Skeletal muscle satellite cell (primary cell): ENCODE data around the gene OXCT2.
"Not testable (repeated sequence)": the region's sequence is repeated elsewhere in the genome, so short reads cannot be mapped to it uniquely, and the experiment has no call there.

Source experiments
- H3K27me3 ChIP-seq: 2 replicates; pipeline ENCODE4 v1.7.0; 2013; ENCODE audit warnings: low read length; ENCODE audit not compliant: control insufficient read depth, insufficient read depth
- H3K36me3 ChIP-seq: 2 replicates; pipeline ENCODE4 v1.7.0; 2013; ENCODE audit warnings: mild to moderate bottlenecking, control low read depth, low read length; ENCODE audit not compliant: insufficient read depth
- H3K4me1 ChIP-seq: 2 replicates; pipeline ENCODE4 v1.7.0; 2013; ENCODE audit warnings: low read length; ENCODE audit not compliant: control insufficient read depth, insufficient read depth
- H3K4me2 ChIP-seq: 2 replicates; pipeline ENCODE4 v1.7.0; 2013; ENCODE audit warnings: mild to moderate bottlenecking, low read length
- H3K4me3 ChIP-seq: 2 replicates; pipeline ENCODE4 v1.7.0; 2013; ENCODE audit warnings: low read length
- H3K9ac ChIP-seq: 2 replicates; pipeline ENCODE4 v1.7.0; 2013; ENCODE audit warnings: mild to moderate bottlenecking, low read depth, low read length, moderate library complexity
- H3K9me3 ChIP-seq: replicated peaks from 2 replicates; pipeline ENCODE4 v1.7.0; 2013; ENCODE audit warnings: mild to moderate bottlenecking, control low read depth, low read length

OXCT2 gene

GRCh38 chr1:39799770-39800470 lies 28.8 kb upstream of the OXCT2 start:
- H3K27me3 ChIP-seq, result peaks cover 4% of the 10 kb centered on the region
- no peak overlapping the region for H3K9ac ChIP-seq
- peaks cover 10% of the 10 kb centered on the region for H3K4me1 ChIP-seq
- no peaks in the 10 kb centered on the region for H3K36me3 ChIP-seq
- no peaks in the 10 kb centered on the region for H3K9me3 ChIP-seq
- H3K4me2 ChIP-seq, result peak overlapping the region; percentile 66
- H3K4me3 ChIP-seq, result no peak overlapping the region

DNA sequence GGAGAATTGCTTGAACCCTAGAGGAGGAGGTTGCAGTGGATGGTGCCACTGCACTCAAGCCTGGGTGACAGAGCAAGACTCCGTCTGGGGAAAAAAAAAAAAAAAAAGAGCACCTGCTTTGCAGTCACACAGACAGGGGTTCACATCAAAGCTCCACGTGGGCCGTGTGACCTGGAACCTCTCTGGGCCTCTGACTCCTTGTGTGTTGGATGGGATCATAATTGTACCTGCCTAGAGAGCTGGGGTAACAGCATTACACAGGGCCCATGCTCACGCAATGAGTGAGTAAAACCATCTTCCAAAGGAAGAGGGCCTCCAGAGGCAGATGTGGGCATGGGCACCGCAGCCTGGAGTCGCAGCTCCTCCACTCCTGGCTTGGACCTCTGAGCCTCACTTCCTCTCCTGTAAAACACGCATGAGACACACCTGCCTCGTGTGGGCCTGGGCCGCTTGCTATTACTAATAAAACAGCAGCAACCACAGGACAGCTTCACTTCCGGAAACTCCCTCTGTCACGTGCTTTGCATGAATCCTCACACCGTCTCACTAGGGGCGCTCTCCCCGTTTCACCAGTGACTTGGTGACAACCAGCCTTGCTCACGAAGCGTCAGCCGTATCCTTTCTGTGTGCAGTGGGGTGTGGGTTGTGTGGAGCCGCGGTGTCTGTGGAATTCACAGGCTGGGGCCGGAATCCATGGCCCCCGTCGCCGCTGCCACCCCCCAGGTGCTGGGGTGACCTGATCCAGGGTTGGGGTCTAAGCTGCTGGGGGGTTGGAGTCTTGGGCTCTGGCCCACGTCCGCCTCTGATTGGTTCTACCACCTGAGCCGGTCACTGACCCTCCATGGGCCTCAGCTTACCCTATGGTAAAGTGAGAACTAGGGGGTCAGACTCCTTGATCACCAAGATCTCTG lies 28.0 kb upstream of the OXCT2 start:
- not testable (repeated sequence) for H3K27me3 ChIP-seq, H3K9ac ChIP-seq, H3K36me3 ChIP-seq, H3K4me3 ChIP-seq, H3K9me3 ChIP-seq
- peaks cover 10% of the 10 kb centered on the region for H3K4me1 ChIP-seq
- peak overlapping the region; percentile 66 for H3K4me2 ChIP-seq

GRCh38 chr1:39795651-39796050 lies 24.5 kb upstream of the OXCT2 start:
- Histone ChIP-seq H3K4me2 (no peak overlapping the region), H3K36me3 (no peaks in the 10 kb centered on the region), H3K9me3 (no peaks in the 10 kb centered on the region), H3K27me3 (peaks cover 10% of the 10 kb centered on the region), H3K4me3 (no peak overlapping the region), H3K4me1 (peaks cover 10% of the 10 kb centered on the region), H3K9ac (no peak overlapping the region)

GRCh38 chr1:39791838-39792237 lies 20.7 kb upstream of the OXCT2 start:
- H3K36me3 ChIP-seq, result no peaks in the 10 kb centered on the region
- no peaks in the 10 kb centered on the region for H3K9me3 ChIP-seq
- no peak overlapping the region for H3K4me2 ChIP-seq
- H3K9ac ChIP-seq, result no peak overlapping the region
- no peaks in the 10 kb centered on the region for H3K4me1 ChIP-seq
- H3K4me3 ChIP-seq, result no peak overlapping the region
- H3K27me3 ChIP-seq, result peaks cover 31% of the 10 kb centered on the region

DNA sequence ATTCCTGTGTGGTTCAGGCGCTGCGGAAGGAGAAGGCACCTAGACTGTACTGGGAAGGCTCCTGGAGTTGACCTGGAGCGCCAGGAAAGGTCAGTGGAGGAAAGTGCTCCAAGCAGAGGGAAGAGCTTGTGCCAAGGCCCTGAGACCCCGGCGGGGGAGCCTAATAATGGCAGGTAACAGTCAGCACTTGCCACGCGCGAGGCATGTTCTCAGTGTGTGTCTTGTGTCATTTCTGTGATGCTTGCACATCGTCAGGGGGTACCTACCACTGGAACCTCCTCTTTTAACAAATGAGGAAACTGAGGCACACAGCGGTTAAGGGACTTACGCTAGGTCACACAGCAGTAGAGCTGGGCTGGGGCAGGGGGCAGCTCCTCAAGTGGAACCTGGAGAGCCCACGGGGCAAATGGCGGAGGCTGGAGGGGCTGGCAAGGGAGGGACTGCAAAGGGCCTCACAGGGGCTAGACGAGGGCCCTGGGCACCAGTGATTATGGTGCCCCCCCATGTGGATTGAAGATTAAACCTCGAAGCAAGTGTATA lies 18.5 kb upstream of the OXCT2 start:
- Histone ChIP-seq H3K4me1 (peaks cover 9% of the 10 kb centered on the region), H3K4me2 (no peak overlapping the region), H3K27me3 (peaks cover 35% of the 10 kb centered on the region), H3K9ac (no peak overlapping the region), H3K9me3 (no peaks in the 10 kb centered on the region), H3K36me3 (no peaks in the 10 kb centered on the region), H3K4me3 (no peak overlapping the region)

DNA sequence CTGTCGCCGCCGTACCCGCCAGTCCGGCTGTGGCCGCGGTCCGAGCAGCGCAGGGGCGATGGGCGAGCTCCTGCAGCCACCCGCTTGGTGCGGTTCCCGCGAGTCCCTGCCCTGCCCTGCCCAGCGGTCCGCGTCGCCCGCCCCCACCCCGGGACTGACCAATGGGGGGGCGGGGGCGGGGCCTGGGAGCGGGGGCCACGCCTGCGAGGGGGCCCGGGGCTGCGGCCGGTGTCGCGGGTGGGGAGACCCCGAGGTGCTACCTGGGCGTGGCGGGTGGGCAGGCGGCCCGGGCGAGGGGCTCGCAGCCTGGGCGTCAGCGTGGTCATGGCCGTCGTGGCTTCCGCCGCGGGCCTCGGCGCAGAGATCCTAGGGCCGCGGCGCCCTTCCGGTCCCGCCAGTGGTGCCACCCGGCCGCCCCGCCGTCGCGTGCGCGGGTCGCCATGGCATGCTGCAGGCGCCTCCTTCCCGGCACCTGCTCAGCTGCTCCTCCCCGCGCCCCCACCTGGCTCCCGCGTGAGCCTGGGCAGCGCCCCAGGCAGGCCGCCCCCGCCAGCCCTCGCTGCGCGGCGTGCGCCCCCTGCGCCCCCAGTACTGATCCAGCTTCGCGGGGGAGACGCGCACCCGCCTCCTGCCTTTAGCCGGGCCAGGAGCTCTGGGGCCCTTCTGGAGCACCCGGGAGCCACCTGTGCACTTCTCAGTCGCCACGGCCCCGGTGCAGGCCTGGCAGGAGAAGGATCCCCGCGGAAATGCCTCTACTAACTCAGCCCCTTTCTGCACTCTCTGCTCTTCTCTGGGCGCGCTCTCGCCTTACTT lies 17.8 kb upstream of the OXCT2 start, which contains the start of gene BMP8B:
BMP8B (minus strand) TSS at position 108 of the 813 bp plus-strand sequence. CDS start 380 bp downstream, outside the sequence.
- no peaks in the 10 kb centered on the region for H3K9me3 ChIP-seq
- no peak within 1 kb of the TSS for H3K9ac ChIP-seq
- peaks cover 9% of the 10 kb centered on the region for H3K4me1 ChIP-seq
- peaks cover 35% of the 10 kb centered on the region for H3K27me3 ChIP-seq
- peak within 1 kb of the TSS; percentile 69 for H3K4me2 ChIP-seq
- no peaks in the 10 kb centered on the region for H3K36me3 ChIP-seq
- peak within 1 kb of the TSS; percentile 59 for H3K4me3 ChIP-seq

DNA sequence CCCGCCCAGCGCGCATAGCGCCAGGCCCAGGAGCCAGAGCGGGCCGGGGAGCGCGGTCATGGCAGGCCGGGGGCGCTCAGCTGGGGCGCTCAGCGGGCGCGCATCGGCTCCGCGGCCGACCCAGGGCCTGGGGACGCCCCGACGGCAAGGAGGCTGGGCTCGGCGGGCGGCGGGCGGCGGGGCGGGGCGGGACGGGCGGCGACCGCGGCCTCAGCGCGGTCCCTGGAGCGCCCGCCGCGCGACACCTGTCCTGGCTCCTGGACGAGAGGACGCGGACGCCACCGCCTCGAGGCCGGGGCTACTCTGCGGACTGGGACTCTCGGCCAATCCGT lies 17.2 kb upstream of the OXCT2 start:
- Histone ChIP-seq H3K36me3 (no peaks in the 10 kb centered on the region), H3K4me1 (peaks cover 9% of the 10 kb centered on the region), H3K9me3 (no peaks in the 10 kb centered on the region), H3K9ac (no peak overlapping the region), H3K4me2 (peak overlapping the region; percentile 65), H3K4me3 (peak overlapping the region; percentile 59), H3K27me3 (peaks cover 40% of the 10 kb centered on the region)

DNA sequence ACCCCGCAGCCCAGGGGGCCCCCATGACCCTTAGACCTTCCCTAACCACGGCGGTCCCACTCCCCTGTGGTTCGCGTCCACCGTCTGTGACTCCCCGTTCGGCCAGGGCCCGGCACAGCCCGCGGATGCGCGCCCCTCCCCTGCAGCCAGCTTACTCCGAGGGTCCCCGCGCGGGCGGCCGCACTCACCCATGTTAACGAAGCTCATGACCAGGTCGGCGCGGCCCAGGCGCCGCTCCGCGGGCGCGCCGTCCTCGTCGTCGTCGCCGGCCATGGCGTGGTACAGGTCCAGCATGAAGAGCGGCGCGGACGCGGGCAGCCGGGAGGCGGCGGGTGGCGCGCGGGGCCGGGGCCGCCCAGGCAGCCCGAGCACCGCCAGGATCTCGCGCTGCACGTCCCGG lies 16.8 kb upstream of the OXCT2 start:
- H3K4me2 ChIP-seq, H3K36me3 ChIP-seq, H3K4me1 ChIP-seq, H3K9me3 ChIP-seq, H3K9ac ChIP-seq, H3K4me3 ChIP-seq: not testable (repeated sequence)
- peaks cover 40% of the 10 kb centered on the region for H3K27me3 ChIP-seq

- Histone ChIP-seq H3K9me3 (no peaks in the 10 kb centered on the region), H3K27me3 (peaks cover 37% of the 10 kb centered on the region), H3K36me3 (no peaks in the 10 kb centered on the region), H3K4me3 (no peak overlapping the region), H3K4me1 (peaks cover 9% of the 10 kb centered on the region), H3K4me2 (no peak overlapping the region), H3K9ac (no peak overlapping the region)
Observed at GRCh38 chr1:39787468-39787867, 16.3 kb upstream of the OXCT2 start.

DNA sequence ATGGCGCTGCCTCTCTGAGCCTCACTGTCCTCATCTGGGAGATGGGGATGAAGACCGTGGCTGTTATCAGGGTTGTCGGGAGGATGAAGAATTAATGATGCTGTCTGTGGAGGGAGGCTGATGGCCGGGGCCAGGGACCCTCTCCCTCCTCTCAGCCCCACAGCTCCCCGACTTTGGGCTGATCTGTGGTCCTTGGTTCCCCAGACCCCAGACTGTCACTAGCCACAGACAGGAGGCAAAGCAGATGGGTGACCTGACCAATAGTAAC lies 15.9 kb upstream of the OXCT2 start:
- not testable (repeated sequence) for H3K4me1 ChIP-seq, H3K36me3 ChIP-seq, H3K4me3 ChIP-seq, H3K9ac ChIP-seq, H3K9me3 ChIP-seq, H3K4me2 ChIP-seq
- peaks cover 36% of the 10 kb centered on the region for H3K27me3 ChIP-seq

GRCh38 chr1:39786303-39787107 lies 15.4 kb upstream of the OXCT2 start:
- H3K27me3 ChIP-seq, result peaks cover 34% of the 10 kb centered on the region
- not testable (repeated sequence) for H3K4me3 ChIP-seq, H3K9me3 ChIP-seq, H3K9ac ChIP-seq, H3K4me1 ChIP-seq, H3K4me2 ChIP-seq, H3K36me3 ChIP-seq
